ENCODE measurements around the gene SKA2.

DNA sequence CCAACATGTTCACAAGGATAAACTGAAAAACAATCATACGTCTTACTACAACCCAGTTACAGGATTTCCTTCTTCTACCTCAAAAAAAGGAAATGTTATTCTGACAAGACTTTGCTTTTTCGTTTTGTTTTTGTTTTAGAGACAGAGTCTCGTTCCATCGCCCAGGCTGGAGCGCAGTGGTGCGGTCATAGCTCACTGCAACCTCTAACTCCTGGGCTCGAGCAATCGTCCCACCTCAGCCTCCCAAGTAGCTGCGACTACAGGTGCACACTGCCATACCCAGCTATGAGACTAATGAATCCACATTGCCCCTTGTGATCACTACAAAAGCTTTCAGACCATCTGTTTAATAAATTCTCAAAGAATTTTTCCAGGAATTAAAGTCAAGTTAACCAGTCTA is 39.5 kb downstream of the SKA2 start:
- TF ChIP-seq, protein P1, sequence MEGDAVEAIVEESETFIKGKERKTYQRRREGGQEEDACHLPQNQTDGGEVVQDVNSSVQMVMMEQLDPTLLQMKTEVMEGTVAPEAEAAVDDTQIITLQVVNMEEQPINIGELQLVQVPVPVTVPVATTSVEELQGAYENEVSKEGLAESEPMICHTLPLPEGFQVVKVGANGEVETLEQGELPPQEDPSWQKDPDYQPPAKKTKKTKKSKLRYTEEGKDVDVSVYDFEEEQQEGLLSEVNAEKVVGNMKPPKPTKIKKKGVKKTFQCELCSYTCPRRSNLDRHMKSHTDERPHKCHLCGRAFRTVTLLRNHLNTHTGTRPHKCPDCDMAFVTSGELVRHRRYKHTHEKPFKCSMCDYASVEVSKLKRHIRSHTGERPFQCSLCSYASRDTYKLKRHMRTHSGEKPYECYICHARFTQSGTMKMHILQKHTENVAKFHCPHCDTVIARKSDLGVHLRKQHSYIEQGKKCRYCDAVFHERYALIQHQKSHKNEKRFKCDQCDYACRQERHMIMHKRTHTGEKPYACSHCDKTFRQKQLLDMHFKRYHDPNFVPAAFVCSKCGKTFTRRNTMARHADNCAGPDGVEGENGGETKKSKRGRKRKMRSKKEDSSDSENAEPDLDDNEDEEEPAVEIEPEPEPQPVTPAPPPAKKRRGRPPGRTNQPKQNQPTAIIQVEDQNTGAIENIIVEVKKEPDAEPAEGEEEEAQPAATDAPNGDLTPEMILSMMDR (IDR thresholded peaks at IDR 0.05) = no peak
- no peak for TF ChIP-seq POLR2A (IDR thresholded peaks at IDR 0.05)

Measured in tibial nerve (tissue), 3 donors.